ENCODE results near the gene ANP32E.
A peak's percentile ranks its signal among the peaks of the same experiment; 100 is the strongest.

The ANP32E gene

DNA sequence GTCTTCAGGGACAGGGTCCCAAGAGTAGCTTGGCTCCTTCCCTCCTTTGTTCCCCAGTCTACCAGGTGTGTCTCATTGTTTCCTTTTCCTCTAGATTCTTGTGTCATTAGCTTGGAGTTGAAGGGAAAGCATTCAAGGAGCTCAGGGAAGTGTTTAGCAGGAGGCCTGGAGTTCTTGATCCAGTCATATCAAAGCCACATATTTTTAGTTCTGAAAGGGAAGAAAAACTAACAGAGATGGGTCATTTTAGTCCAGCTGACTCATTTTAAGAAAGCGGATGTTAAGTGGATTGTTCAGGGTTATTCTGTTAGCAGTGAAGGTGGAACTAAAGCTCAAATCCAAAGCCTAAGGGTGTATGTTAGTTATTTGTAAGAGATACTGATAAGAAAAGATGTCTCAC is 37.4 kb upstream of the ANP32E start:
- TF ChIP-seq, protein P1, sequence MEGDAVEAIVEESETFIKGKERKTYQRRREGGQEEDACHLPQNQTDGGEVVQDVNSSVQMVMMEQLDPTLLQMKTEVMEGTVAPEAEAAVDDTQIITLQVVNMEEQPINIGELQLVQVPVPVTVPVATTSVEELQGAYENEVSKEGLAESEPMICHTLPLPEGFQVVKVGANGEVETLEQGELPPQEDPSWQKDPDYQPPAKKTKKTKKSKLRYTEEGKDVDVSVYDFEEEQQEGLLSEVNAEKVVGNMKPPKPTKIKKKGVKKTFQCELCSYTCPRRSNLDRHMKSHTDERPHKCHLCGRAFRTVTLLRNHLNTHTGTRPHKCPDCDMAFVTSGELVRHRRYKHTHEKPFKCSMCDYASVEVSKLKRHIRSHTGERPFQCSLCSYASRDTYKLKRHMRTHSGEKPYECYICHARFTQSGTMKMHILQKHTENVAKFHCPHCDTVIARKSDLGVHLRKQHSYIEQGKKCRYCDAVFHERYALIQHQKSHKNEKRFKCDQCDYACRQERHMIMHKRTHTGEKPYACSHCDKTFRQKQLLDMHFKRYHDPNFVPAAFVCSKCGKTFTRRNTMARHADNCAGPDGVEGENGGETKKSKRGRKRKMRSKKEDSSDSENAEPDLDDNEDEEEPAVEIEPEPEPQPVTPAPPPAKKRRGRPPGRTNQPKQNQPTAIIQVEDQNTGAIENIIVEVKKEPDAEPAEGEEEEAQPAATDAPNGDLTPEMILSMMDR (IDR thresholded peaks at IDR 0.05; ENCODE audit: borderline replicate concordance, insufficient read depth, low read depth, low read length): no peak
- H3K4me3 ChIP-seq (ENCODE audit: low read depth, low read length): no peak overlapping the region

DNA sequence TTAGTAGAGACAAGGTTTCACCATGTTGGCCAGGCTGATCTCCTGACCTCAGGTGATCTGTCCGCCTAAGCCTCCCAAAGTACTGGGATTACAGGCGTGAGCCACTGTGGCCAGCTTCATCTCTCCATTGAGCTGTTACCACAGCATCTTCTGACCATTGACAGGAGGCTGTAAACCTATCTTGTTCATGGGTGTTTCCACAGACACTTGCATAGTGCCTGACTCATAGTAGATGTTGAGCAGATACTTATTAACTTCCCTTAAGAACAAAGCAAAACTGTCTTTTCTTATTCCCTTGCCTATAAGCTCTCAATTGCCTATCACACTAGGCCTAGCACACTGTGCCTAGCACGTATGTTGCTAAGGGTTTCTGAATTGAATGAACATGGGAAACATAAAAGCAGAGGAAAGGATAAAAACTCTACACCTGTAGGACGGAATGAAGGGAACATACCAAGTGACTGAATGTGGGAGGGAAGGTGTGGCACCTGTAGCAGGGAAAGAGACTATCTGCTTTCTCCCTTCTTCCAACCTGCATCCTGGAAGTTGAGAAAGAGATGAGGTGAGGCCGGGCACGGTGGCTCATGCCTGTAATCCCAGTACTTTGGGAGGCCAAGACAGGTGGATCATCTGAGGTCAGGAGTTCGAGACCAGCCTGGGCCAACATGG is 35.5 kb upstream of the ANP32E start:
- H3K4me3 ChIP-seq (ENCODE audit: low read depth, low read length): no peak overlapping the region
- TF ChIP-seq, protein P1 (IDR thresholded peaks at IDR 0.05; ENCODE audit: borderline replicate concordance, insufficient read depth, low read depth, low read length): no peak

DNA sequence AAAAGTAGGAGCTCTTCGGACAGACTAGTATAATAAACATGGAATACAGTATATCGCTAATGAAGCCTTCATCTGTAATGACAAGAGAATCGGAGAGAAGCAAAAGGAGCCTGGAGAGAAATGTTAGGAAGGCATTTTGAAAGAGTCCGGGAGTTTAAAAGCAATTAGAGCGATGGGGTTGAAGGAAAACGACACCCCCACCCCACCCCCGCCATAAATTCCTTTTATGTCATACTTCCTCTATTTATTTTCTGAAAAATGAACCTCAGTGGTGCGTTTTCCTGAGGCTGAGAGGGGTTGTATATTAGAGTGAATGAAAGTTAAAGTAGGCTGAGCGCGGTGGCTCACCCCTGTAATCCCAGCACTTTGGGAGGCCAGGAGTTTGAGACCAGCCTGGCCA is 33.5 kb upstream of the ANP32E start:
- peak overlapping the region; percentile 96 for H3K4me3 ChIP-seq (ENCODE audit: low read depth, low read length)

DNA sequence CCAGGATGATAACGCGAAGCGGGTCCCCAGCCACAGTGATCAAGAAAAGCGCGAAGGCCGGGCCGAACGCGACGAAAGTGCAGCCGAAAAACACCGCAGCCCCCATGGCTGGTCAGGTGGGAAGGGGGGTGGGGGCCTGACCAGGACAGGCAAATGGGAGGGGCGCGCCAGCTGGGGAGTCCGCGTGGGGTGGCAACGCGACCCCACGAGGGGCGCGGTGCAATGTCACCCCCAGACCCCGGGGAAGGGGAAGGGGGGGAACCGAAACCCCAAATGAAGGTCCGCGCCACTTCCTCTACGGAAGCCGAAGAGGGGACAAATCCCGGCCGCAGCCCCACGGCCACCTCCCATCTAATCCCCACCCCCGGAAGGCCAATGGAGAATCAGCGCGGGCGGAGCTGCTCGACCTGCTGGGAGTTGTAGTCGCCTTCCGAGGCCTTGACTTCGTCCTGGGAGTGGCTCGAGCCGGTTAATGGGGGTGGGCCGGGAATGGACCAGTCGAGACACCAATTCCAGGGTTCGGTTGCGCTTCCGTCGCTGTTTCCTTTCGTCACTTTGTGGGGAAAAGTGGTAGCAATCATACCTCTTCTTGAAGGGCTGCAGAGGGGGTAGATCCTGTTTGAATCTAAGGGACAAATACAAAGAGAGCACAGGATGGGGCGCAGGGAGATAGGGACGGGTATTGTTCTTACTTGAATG is 32.9 kb upstream of the ANP32E start, which contains the start of gene APH1A:
Gene APH1A (minus strand): TSS at position 312 of the 699 bp plus-strand sequence. CDS start 206 bp downstream, at position 106.
- peak within 1 kb of the TSS; percentile 96 for H3K4me3 ChIP-seq (ENCODE audit: low read depth, low read length)
- TF ChIP-seq, protein P1 (IDR thresholded peaks at IDR 0.05; ENCODE audit: borderline replicate concordance, insufficient read depth, low read depth, low read length): no peak

More for the DNA sequence above, 33.5 kb upstream of the ANP32E start:
- TF ChIP-seq, protein P1 (IDR thresholded peaks at IDR 0.05; ENCODE audit: borderline replicate concordance, insufficient read depth, low read depth, low read length): no peak

DNA sequence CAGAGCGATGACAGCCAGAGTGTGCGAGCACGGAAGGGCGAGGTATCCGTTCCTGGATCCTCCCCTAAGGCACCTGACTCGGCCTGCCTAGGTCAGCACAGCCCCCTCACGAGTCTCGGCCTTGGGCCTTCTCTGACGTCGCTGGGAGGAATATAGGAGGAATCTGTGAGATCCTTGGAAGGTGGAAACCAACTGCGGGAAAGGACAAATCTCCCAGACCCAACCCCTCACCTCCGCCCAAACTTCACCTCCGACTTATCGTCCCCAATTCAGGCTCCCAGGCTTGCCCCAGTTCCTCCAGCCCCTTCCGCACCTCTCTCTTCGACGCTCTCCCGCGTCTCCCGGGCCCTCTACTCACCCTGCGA is 32.4 kb upstream of the ANP32E start:
- TF ChIP-seq, protein P1 (IDR thresholded peaks at IDR 0.05; ENCODE audit: borderline replicate concordance, insufficient read depth, low read depth, low read length): no peak
- H3K4me3 ChIP-seq (ENCODE audit: low read depth, low read length): peak overlapping the region; percentile 96

DNA sequence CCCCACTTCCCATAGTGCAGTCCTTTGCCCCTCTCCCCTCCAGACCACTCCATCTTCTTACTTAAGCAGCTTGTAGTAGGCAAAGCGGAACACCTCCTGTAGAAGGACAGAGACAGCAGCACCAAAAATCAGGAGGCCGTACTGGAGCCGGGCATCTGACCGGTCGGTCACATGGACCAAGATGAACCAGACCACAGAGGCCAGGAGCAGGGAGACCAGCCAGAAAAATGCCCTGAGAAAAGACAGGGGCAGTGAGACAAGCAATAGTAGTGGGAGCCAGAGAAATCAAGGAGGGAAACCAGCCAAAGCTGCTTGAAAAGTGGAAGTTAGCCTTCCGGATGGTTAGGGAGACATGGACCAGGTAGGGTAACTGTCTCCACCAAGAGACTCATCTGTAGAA is 32.0 kb upstream of the ANP32E start:
- TF ChIP-seq, protein P1 (IDR thresholded peaks at IDR 0.05; ENCODE audit: borderline replicate concordance, insufficient read depth, low read depth, low read length): no peak
- H3K4me3 ChIP-seq (ENCODE audit: low read depth, low read length): peak overlapping the region; percentile 96

DNA sequence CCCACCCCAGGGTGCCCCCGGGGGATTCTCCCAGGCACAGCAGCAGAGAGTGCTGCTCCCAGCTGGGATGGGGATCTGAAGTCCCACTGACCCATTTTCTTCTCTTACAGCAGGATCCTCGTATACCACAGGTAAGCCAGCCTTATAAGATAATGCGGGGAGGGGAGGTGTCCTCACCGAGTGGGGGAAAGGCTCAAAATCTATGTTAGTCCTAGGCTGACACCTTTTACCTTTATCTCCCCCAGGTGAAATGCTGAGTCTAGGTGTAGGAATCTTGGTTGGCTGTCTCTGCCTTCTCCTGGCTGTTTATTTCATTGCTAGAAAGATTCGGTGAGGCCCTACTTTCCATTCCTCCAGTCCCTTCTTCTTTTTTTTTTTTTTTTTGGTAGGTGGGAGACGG is 27.6 kb upstream of the ANP32E start:
- TF ChIP-seq, protein P1 (IDR thresholded peaks at IDR 0.05; ENCODE audit: borderline replicate concordance, insufficient read depth, low read depth, low read length): no peak
- no peak overlapping the region for H3K4me3 ChIP-seq (ENCODE audit: low read depth, low read length)

Measured in GM12875 (cell line).